GM12865 (cell line): ENCODE measurements around the gene BPIFB3.

Source experiments
- DNase-seq: peaks from one replicate; pipeline ENCODE4 v3.0.0; 2010; ENCODE audit warnings: low read depth
- H3K4me3 ChIP-seq: 2 replicates; pipeline ENCODE4 v1.5.1; 2011; ENCODE audit warnings: mild to moderate bottlenecking, low read depth, low read length, control low read depth
- CTCF ChIP-seq: IDR thresholded peaks from 2 replicates; pipeline ENCODE4 v1.5.1; 2011; ENCODE audit warnings: low read length, control low read depth, low read depth, inconsistent platforms; ENCODE audit not compliant: insufficient read depth; ENCODE audit errors: missing control alignments

The BPIFB3 gene

GRCh38 chr20:33007376-33008335 is 46.0 kb upstream of the BPIFB3 start, which contains the start of gene BPIFB2:
Gene BPIFB2, plus strand, starts transcription at chr20:33007704. Its CDS starts 871 bp downstream, at chr20:33008575.
- DNase-seq, result no peak
- H3K4me3 ChIP-seq, result no peak within 1 kb of the TSS

GRCh38 chr20:33008336-33009213 is 45.1 kb upstream of the BPIFB3 start:
- no peak overlapping the region for H3K4me3 ChIP-seq
- no peak for TF ChIP-seq CTCF
- no peak for DNase-seq

More at GRCh38 chr20:33007376-33008335, 46.0 kb upstream of the BPIFB3 start, which contains the start of gene BPIFB2:
- TF ChIP-seq CTCF, result no peak

- H3K4me3 ChIP-seq, result no peak overlapping the region
- DNase-seq, result no peak
- TF ChIP-seq CTCF, result no peak
Measured at GRCh38 chr20:33009214-33010132, 44.2 kb upstream of the BPIFB3 start.

GRCh38 chr20:33010133-33010504 is 43.6 kb upstream of the BPIFB3 start:
- TF ChIP-seq CTCF, result no peak
- H3K4me3 ChIP-seq, result no peak overlapping the region
- DNase-seq, result no peak

GRCh38 chr20:33010674-33011449 is 42.8 kb upstream of the BPIFB3 start:
- H3K4me3 ChIP-seq, result no peak overlapping the region
- TF ChIP-seq CTCF, result no peak
- no peak for DNase-seq
